ENCODE measurements around the gene PDE7B. TPM values are rescaled to one million over a fixed set of nuclear protein-coding genes. Genes with fewer than 3 reads are reported as not detected.
"Not testable (repeated sequence)": the region's sequence is repeated elsewhere in the genome, so short reads cannot be mapped to it uniquely, and the experiment has no call there.

PDE7B gene
- polyA plus RNA-seq, 1 donor, result 1.3 TPM

DNA sequence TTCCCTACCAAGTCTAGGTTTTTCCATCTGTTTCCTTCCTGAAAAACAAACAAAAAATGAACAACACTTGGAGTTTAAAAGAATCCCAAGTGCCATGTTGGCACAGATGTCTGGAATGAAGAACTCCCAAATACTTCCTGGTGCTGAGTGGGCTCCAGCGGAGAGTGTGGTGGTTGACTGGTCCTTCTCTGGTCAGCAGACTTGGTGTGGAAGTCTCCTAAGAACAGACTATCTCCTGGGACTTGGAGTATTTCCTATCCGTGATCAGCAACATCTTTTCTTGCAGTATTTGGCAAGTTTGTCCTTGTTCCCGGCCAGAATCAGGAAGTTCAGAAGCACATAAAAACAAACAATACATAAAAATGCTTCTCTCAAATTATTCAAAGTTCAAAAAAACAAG is 244.5 kb downstream of the PDE7B start:
- no peak for DNase-seq
- no CpG with 5 or more reads among the region's 3 CpGs for WGBS (ENCODE audit: insufficient coverage, low lambda C conversion rate)
- no peak overlapping the region for H3K27ac ChIP-seq (ENCODE audit: low read length)

DNA sequence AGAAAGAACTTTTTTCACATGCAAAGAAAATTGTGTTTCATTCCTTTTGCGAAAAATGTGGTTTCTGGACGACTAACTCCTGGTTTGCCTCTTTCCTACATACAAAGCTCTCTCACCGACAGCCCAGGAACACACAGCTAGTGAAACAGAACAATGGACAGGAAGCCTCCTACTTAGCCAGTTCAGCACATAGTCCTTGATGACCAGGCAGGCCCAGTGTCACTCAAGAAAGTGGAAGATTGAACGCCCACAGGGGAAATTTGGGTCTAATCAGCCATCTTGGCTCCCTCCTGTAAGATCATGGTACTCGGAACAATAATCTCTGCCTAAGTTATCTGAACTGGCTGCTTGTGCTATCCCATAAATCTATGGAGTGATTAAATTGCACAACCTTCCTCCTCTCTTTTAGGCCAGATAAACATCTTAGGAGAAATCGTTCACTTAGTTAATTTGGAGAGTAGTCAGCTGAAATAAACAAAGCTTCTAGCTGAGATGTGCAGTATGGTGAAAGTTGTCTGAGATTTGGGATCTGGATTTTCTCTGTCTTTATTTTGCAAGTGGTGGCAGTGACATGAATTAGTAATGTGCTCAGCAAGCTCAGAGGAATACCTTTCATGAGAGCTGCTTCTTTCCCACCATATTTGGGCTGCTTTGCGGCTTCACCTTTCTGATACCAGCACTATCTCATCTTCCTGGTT is 251.6 kb downstream of the PDE7B start:
- DNase-seq, result peak in 1 of 2 donors; percentile 11
- no peak overlapping the region for H3K4me3 ChIP-seq (ENCODE audit: low read length)
- WGBS (ENCODE audit: insufficient coverage, low lambda C conversion rate), result 100% methylated on average over 1 of the region's 7 CpGs
- no peak overlapping the region for H3K27ac ChIP-seq (ENCODE audit: low read length)
- H3K9me3 ChIP-seq (ENCODE audit: control insufficient read depth, low read depth, low read length), result no peaks in the 10 kb centered on the region
- no peaks in the 10 kb centered on the region for H3K36me3 ChIP-seq (ENCODE audit: control insufficient read depth, insufficient read depth, low read length)
- H3K4me1 ChIP-seq (ENCODE audit: control insufficient read depth, insufficient read depth, low read length), result no peaks in the 10 kb centered on the region
- peaks cover 5% of the 10 kb centered on the region for H3K27me3 ChIP-seq (ENCODE audit: control insufficient read depth, insufficient read depth, low read length)

More for the DNA sequence above, 244.5 kb downstream of the PDE7B start:
- Histone ChIP-seq H3K36me3 (ENCODE audit: control insufficient read depth, insufficient read depth, low read length) (no peaks in the 10 kb centered on the region), H3K4me3 (ENCODE audit: low read length) (no peak overlapping the region), H3K27me3 (ENCODE audit: control insufficient read depth, insufficient read depth, low read length) (no peaks in the 10 kb centered on the region), H3K4me1 (ENCODE audit: control insufficient read depth, insufficient read depth, low read length) (no peaks in the 10 kb centered on the region), H3K9me3 (ENCODE audit: control insufficient read depth, low read depth, low read length) (no peaks in the 10 kb centered on the region)

DNA sequence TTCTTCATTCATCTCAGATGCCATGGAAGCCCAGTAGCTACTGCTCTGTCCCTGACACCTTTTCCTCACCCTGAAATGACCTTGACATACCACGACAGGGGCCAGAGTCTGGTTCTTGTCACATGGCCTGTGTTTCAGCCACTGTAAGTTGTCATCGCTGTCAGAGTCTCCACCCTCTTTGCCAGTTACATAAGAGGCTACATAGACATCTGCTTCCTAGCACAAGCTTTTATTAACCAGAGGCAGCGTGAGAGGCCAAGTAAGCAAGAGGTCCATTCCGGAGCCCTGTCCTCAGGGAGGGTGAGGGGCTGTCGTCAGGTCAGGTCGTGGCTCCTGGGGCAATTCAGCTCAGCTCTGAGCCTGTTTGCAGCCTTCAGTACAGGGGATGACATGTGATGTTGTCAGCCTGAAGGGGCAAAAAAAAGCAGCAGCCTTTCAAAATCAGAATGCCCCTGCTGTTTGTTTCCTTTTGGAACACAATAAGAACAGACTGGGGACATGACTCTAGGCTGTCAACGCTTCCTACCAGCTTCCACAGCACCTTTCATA is 252.3 kb downstream of the PDE7B start:
- no peak overlapping the region for H3K27ac ChIP-seq (ENCODE audit: low read length)
- H3K9me3 ChIP-seq (ENCODE audit: control insufficient read depth, low read depth, low read length), result no peaks in the 10 kb centered on the region
- H3K36me3 ChIP-seq (ENCODE audit: control insufficient read depth, insufficient read depth, low read length), result no peaks in the 10 kb centered on the region
- no CpG with 5 or more reads among the region's 7 CpGs for WGBS (ENCODE audit: insufficient coverage, low lambda C conversion rate)
- no peaks in the 10 kb centered on the region for H3K4me1 ChIP-seq (ENCODE audit: control insufficient read depth, insufficient read depth, low read length)
- peaks cover 5% of the 10 kb centered on the region for H3K27me3 ChIP-seq (ENCODE audit: control insufficient read depth, insufficient read depth, low read length)
- H3K4me3 ChIP-seq (ENCODE audit: low read length), result no peak overlapping the region
- DNase-seq, result peak; percentile 11

DNA sequence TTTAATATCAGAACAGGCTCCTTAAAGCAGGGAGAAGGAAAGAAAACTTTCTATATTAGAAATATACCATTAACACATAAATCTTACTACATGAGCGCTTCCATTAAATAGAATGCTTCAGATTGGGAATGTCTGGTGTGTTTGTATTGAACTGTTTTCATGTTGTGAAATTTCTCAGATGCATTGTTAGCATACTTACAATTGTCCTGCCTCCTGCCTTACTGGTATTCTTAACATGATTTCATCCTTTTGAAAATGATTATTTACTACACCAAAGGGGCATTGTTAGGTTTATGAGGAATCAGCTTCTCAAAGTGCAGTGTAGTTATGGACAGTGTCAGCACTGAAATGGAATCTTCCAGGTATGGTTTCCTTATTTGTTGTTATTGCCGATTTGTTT is 253.1 kb downstream of the PDE7B start:
- Histone ChIP-seq H3K27ac (ENCODE audit: low read length) (no peak overlapping the region), H3K27me3 (ENCODE audit: control insufficient read depth, insufficient read depth, low read length) (peaks cover 5% of the 10 kb centered on the region), H3K36me3 (ENCODE audit: control insufficient read depth, insufficient read depth, low read length) (no peaks in the 10 kb centered on the region), H3K4me1 (ENCODE audit: control insufficient read depth, insufficient read depth, low read length) (no peaks in the 10 kb centered on the region), H3K9me3 (ENCODE audit: control insufficient read depth, low read depth, low read length) (no peaks in the 10 kb centered on the region), H3K4me3 (ENCODE audit: low read length) (no peak overlapping the region)
- WGBS (ENCODE audit: insufficient coverage, low lambda C conversion rate), result 71% methylated on average over 1 of the region's 2 CpGs
- no peak for DNase-seq

DNA sequence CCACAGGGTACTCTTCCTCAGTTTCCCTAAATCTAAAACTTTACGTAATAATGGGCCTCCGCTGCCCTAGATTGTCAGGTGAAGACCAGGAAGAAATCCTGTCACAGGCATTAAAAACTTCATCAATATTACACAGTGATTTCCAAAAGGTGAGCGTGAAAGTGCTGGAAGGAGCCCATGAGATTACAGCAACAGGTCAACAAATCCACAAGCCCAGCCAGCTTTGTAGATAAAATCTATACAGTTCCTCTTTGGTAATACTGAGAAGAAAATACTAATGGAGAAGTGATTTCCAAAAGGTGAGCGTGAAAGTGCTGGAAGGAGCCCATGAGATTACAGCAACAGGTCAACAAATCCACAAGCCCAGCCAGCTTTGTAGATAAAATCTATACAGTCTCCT is 254.3 kb downstream of the PDE7B start:
- H3K27me3 ChIP-seq (ENCODE audit: control insufficient read depth, insufficient read depth, low read length); H3K9me3 ChIP-seq (ENCODE audit: control insufficient read depth, low read depth, low read length); H3K4me3 ChIP-seq (ENCODE audit: low read length); H3K36me3 ChIP-seq (ENCODE audit: control insufficient read depth, insufficient read depth, low read length); DNase-seq; H3K4me1 ChIP-seq (ENCODE audit: control insufficient read depth, insufficient read depth, low read length); H3K27ac ChIP-seq (ENCODE audit: low read length): not testable (repeated sequence)
- 100% methylated on average over 1 of the region's 4 CpGs for WGBS (ENCODE audit: insufficient coverage, low lambda C conversion rate)

DNA sequence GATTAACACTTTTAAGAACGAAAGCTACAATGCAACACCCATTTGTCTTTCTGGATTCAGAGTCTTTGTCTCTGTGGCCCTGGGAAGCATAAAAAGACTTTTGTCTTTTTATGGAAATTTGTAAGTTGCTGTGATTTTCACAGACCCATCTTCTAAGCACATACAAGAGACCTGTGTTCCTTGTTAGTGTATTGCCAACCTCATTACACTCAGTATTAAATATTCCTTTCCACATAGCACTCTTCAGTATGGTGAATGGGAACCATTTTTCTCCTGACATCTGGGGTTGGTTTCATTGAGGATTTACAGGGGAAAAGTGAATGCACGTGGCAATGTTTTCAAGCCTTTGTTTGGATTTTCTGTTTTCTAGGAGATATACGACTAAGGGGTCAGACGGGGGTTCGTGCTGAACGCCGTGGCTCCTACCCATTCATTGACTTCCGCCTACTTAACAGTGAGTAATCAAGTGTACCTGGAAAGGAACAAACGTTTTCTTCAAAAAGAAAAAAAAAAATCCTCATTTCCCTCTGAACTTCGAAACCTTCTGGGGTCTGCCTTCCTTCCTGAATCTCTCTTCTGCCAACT is 257.0 kb downstream of the PDE7B start:
- WGBS (ENCODE audit: insufficient coverage, low lambda C conversion rate), result 73% methylated on average over 6 of the region's 10 CpGs
- H3K4me1 ChIP-seq (ENCODE audit: control insufficient read depth, insufficient read depth, low read length), result no peaks in the 10 kb centered on the region
- no peaks in the 10 kb centered on the region for H3K9me3 ChIP-seq (ENCODE audit: control insufficient read depth, low read depth, low read length)
- H3K4me3 ChIP-seq (ENCODE audit: low read length), result no peak overlapping the region
- H3K27ac ChIP-seq (ENCODE audit: low read length), result no peak overlapping the region
- H3K27me3 ChIP-seq (ENCODE audit: control insufficient read depth, insufficient read depth, low read length), result peaks cover 3% of the 10 kb centered on the region
- no peak for DNase-seq
- no peaks in the 10 kb centered on the region for H3K36me3 ChIP-seq (ENCODE audit: control insufficient read depth, insufficient read depth, low read length)

DNA sequence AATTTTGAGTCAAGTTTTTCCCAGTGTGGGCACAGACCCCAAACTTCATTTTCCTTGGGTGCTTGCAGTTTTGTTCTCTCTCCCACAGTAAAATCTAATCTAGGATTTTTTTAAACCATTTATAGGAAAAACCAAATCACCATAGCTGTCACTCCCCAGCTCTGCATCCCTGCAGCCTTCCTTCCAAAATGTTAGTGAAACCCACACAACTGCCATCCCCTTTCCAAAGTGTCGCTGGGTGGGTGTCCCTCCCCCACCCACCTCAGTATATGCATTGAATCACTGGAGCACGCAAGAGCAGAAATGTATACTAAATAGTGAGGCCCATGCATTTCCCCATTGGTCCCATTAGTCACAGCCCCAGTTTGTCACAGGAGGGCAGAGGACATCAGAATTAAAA is 260.3 kb downstream of the PDE7B start:
- H3K9me3 ChIP-seq (ENCODE audit: control insufficient read depth, low read depth, low read length), result no peaks in the 10 kb centered on the region
- no peaks in the 10 kb centered on the region for H3K4me1 ChIP-seq (ENCODE audit: control insufficient read depth, insufficient read depth, low read length)
- no CpG with 5 or more reads among the region's 2 CpGs for WGBS (ENCODE audit: insufficient coverage, low lambda C conversion rate)
- no peaks in the 10 kb centered on the region for H3K36me3 ChIP-seq (ENCODE audit: control insufficient read depth, insufficient read depth, low read length)
- H3K27me3 ChIP-seq (ENCODE audit: control insufficient read depth, insufficient read depth, low read length), result no peaks in the 10 kb centered on the region
- H3K4me3 ChIP-seq (ENCODE audit: low read length), result no peak overlapping the region
- H3K27ac ChIP-seq (ENCODE audit: low read length), result no peak overlapping the region
- no peak for DNase-seq

DNA sequence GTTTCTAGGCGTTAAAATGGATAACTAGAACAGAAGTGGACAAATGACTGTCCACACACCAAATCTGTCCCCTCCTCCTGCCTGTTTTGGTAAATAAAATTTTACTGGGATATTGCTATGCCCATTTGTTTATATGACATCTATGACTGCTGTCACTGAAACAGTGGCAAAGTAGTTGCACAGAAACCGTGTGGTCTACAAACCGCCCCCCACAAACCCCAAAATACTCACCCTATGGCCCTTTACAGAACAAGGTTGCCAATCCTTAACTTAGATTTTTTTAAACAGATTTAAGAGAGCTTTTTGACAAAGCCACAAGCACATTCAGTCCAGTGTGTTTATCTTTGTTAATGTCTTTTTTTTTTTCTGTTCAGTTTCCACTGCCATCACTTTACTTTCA is 260.8 kb downstream of the PDE7B start:
- no peak overlapping the region for H3K4me3 ChIP-seq (ENCODE audit: low read length)
- H3K4me1 ChIP-seq (ENCODE audit: control insufficient read depth, insufficient read depth, low read length), result no peaks in the 10 kb centered on the region
- WGBS (ENCODE audit: insufficient coverage, low lambda C conversion rate), result no CpG with 5 or more reads among the region's 3 CpGs

DNA sequence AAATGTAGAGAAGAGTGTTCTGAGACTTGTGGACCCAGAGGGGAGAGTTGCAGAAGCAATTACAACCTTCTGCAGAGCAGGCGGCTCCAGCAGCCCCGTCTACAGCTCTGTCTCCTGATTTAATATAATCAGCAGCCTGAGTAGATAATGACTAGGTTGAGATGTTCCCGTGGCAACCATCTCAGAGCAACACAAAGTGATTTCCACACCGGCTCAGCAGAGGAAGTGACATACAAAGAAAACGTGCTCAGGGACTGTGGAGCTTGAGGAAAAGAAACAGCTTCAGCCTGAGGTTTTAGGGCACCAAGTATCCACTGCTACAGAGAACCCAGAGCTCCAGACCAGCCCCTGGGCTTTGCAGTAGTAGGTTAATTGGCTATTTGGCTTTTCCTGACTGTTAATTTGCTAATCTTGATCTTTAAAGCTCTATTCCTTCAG is 262.3 kb downstream of the PDE7B start:
- peak; percentile 79 to 82 for DNase-seq
- Histone ChIP-seq H3K4me1 (ENCODE audit: control insufficient read depth, insufficient read depth, low read length) (no peaks in the 10 kb centered on the region), H3K27ac (ENCODE audit: low read length) (peak overlapping the region; percentile 45), H3K36me3 (ENCODE audit: control insufficient read depth, insufficient read depth, low read length) (no peaks in the 10 kb centered on the region), H3K9me3 (ENCODE audit: control insufficient read depth, low read depth, low read length) (no peaks in the 10 kb centered on the region), H3K4me3 (ENCODE audit: low read length) (no peak overlapping the region), H3K27me3 (ENCODE audit: control insufficient read depth, insufficient read depth, low read length) (no peaks in the 10 kb centered on the region)
- no CpG with 5 or more reads among the region's 5 CpGs for WGBS (ENCODE audit: insufficient coverage, low lambda C conversion rate)

More for the DNA sequence above, 260.8 kb downstream of the PDE7B start:
- H3K36me3 ChIP-seq (ENCODE audit: control insufficient read depth, insufficient read depth, low read length), result no peaks in the 10 kb centered on the region
- no peaks in the 10 kb centered on the region for H3K27me3 ChIP-seq (ENCODE audit: control insufficient read depth, insufficient read depth, low read length)
- no peak overlapping the region for H3K27ac ChIP-seq (ENCODE audit: low read length)
- DNase-seq, result no peak
- no peaks in the 10 kb centered on the region for H3K9me3 ChIP-seq (ENCODE audit: control insufficient read depth, low read depth, low read length)

DNA sequence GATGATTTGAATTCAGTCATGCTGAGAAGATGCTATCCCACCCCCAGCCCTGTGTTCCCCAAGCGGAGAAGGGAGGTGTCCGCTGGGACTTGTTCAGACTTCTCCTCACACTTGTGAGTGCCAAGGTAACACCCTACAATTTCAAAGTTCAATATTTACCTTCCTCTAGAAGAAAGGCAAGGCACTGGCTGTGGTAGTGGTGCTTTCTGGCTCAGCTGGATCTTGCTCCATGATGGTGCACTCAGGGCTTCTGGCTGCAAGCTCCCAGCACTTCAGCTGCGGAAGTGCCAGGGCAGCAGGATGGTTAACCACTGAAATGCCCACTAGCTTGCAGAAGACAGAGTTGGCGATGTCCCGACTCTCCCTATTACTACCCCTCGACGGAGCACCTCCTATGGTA is 263.2 kb downstream of the PDE7B start:
- Histone ChIP-seq H3K4me1 (ENCODE audit: control insufficient read depth, insufficient read depth, low read length) (no peaks in the 10 kb centered on the region), H3K27ac (ENCODE audit: low read length) (no peak overlapping the region), H3K27me3 (ENCODE audit: control insufficient read depth, insufficient read depth, low read length) (no peaks in the 10 kb centered on the region), H3K36me3 (ENCODE audit: control insufficient read depth, insufficient read depth, low read length) (no peaks in the 10 kb centered on the region), H3K4me3 (ENCODE audit: low read length) (no peak overlapping the region), H3K9me3 (ENCODE audit: control insufficient read depth, low read depth, low read length) (no peaks in the 10 kb centered on the region)
- WGBS (ENCODE audit: insufficient coverage, low lambda C conversion rate), result no CpG with 5 or more reads among the region's 7 CpGs
- DNase-seq, result no peak
